HepG2 (cell line): ENCODE measurements around the gene PFN1. TPM values are rescaled to one million over a fixed set of nuclear protein-coding genes. Genes with fewer than 3 reads are reported as not detected.

Experiments used
- BRD4 ChIP-seq: sonication (generic); formaldehyde crosslinking; IDR thresholded peaks from 2 replicates; pipeline ENCODE4 v1.4.0; 2020; ENCODE audit warnings: missing genetic modification reagents
- HNF4A ChIP-seq: sonication (generic); formaldehyde crosslinking; IDR thresholded peaks from 2 replicates; pipeline ENCODE4 v1.4.0; 2020; ENCODE audit warnings: missing genetic modification reagents
- JUN ChIP-seq: sonication (generic); formaldehyde crosslinking; IDR thresholded peaks from 2 replicates; pipeline ENCODE4 v1.4.0; 2020; ENCODE audit warnings: mild to moderate bottlenecking, missing genetic modification reagents
- NR1H2 ChIP-seq: sonication (generic); formaldehyde crosslinking; IDR thresholded peaks from 2 replicates; pipeline ENCODE4 v1.8.1; 2022; ENCODE audit warnings: low read depth, missing genetic modification reagents, borderline replicate concordance
- POLR2A ChIP-seq, 2 experiments: IDR thresholded peaks; 2 replicates each; pipeline ENCODE4 v1.6.1; 2011; ENCODE audit warnings: low read depth in 2 of 2, low read length in 2 of 2, mild to moderate bottlenecking in 1 of 2, moderate library complexity in 1 of 2; ENCODE audit not compliant: insufficient read depth in 1 of 2
- RARA ChIP-seq: IDR thresholded peaks from 2 replicates; pipeline ENCODE4 v1.6.1; 2016; ENCODE audit warnings: missing genetic modification reagents, missing compliant biosample characterization
- TBP ChIP-seq: sonication (generic); formaldehyde crosslinking; IDR thresholded peaks from 2 replicates; pipeline ENCODE4 v1.5.0; 2020; ENCODE audit warnings: missing genetic modification reagents
- ZNF296 ChIP-seq: sonication (generic); formaldehyde crosslinking; conservative IDR thresholded peaks from 2 replicates; pipeline ENCODE4 v1.5.0; 2020; ENCODE audit warnings: mild to moderate bottlenecking, missing genetic modification reagents
- ZNF343 ChIP-seq: sonication (generic); formaldehyde crosslinking; IDR thresholded peaks from 2 replicates; pipeline ENCODE4 v1.4.0; 2020; ENCODE audit warnings: mild to moderate bottlenecking, missing genetic modification reagents
- ZNF501 ChIP-seq: sonication (generic); formaldehyde crosslinking; IDR thresholded peaks from 2 replicates; pipeline ENCODE4 v1.5.1; 2020; ENCODE audit warnings: mild to moderate bottlenecking, moderate library complexity, missing genetic modification reagents
- ZNF788 ChIP-seq: sonication (generic); formaldehyde crosslinking; IDR thresholded peaks from 2 replicates; pipeline ENCODE4 v1.5.0; 2020; ENCODE audit warnings: mild to moderate bottlenecking, missing genetic modification reagents, borderline replicate concordance
- ZSCAN21 ChIP-seq: sonication (generic); formaldehyde crosslinking; IDR thresholded peaks from 2 replicates; pipeline ENCODE4 v1.8.0; 2022; ENCODE audit warnings: mild to moderate bottlenecking, missing genetic modification reagents, moderate library complexity, borderline replicate concordance
- polyA plus RNA-seq, 8 experiments: library from polyadenylated mRNA; depleted of rRNA in 3 of 8; stranded (reverse) in 7 of 8; unstranded in 1 of 8; fragments of >200 nt; fragmentation: Illumina TruSeq in 4 of 8; extraction: Trizol in 4 of 8; gene quantifications; 2 replicates each; pipeline versions ENCODE4 v1.2.1 to v1.2.3, GENCODE V29; 2011 to 2016; ENCODE audit warnings: low read depth in 4 of 8, missing spikeins in 1 of 8, mixed read lengths in 1 of 8; ENCODE audit not compliant: insufficient read depth in 1 of 8
- total RNA-seq, 5 experiments: library from RNA; depleted of rRNA; stranded (reverse); fragments of >200 nt; fragmentation: Illumina TruSeq; extraction: Trizol; gene quantifications; 2 replicates each; pipeline ENCODE4 v1.2.3, GENCODE V29; 2016; ENCODE audit warnings: low read depth in 1 of 5
- TF ChIP-seq, protein P1 (sequence below): sonication (generic); formaldehyde crosslinking; IDR thresholded peaks from 2 replicates; pipeline ENCODE4 v1.9.0; 2021; ENCODE audit warnings: missing genetic modification reagents, borderline replicate concordance
- TF ChIP-seq, protein P2 (sequence below): sonication (generic); formaldehyde crosslinking; IDR thresholded peaks from 2 replicates; pipeline ENCODE4 v1.8.1; 2023; ENCODE audit warnings: mild to moderate bottlenecking, moderate library complexity, missing genetic modification reagents
- TF ChIP-seq, protein P3 (sequence below): sonication (generic); formaldehyde crosslinking; IDR thresholded peaks from 2 replicates; pipeline ENCODE4 v1.4.0; 2020; ENCODE audit warnings: missing genetic modification reagents
- TF ChIP-seq, protein P4 (sequence below): sonication (generic); formaldehyde crosslinking; IDR thresholded peaks from 2 replicates; pipeline ENCODE4 v1.4.0; 2020; ENCODE audit warnings: mild to moderate bottlenecking, missing genetic modification reagents
- TF ChIP-seq, protein P5 (sequence below): sonication (generic); formaldehyde crosslinking; IDR thresholded peaks from 2 replicates; pipeline ENCODE4 v1.4.0; 2020; ENCODE audit warnings: missing genetic modification reagents

Gene PFN1
- total and polyA plus RNA-seq, 2 of the 13 experiments (the other 11 are each of a cell fraction or from before 2014, with no cell fraction given), result 494 to 613 TPM

DNA sequence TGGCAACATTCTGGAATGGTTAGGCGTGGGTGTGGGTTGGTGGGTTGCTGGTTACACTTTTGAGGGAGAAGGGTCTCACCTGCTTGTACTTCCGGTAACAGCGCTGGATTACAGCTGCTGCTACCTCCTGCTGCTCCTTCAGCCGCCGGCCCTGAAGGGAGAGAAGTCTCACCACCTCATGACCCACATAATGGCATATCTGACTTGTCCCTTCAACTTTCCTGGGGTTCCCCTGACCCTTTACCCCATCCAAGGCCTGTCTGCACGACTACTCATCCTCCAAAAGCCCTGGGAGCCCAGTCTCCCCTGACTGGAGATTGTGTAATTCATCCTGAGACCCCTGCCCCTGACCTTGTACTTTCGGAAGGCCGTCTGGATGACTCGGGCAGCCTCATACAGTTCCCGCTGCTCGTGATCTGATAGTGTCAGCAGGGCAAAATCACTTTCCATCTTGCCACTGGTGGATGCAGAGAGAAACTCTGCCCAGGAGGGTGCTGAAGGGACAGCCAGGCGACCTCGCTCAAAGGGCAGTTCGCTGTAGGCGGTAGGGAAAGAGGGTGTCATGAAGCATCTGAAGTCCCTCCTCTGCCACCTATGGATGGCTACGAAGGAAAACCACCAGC is 21.3 kb upstream of the PFN1 start (continued):
- TF ChIP-seq, protein P1, sequence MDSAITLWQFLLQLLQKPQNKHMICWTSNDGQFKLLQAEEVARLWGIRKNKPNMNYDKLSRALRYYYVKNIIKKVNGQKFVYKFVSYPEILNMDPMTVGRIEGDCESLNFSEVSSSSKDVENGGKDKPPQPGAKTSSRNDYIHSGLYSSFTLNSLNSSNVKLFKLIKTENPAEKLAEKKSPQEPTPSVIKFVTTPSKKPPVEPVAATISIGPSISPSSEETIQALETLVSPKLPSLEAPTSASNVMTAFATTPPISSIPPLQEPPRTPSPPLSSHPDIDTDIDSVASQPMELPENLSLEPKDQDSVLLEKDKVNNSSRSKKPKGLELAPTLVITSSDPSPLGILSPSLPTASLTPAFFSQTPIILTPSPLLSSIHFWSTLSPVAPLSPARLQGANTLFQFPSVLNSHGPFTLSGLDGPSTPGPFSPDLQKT (CRISPR knock-in tag), result no peak
- no peak for TF ChIP-seq ZNF296 (CRISPR knock-in tag)
- TF ChIP-seq, protein P2, sequence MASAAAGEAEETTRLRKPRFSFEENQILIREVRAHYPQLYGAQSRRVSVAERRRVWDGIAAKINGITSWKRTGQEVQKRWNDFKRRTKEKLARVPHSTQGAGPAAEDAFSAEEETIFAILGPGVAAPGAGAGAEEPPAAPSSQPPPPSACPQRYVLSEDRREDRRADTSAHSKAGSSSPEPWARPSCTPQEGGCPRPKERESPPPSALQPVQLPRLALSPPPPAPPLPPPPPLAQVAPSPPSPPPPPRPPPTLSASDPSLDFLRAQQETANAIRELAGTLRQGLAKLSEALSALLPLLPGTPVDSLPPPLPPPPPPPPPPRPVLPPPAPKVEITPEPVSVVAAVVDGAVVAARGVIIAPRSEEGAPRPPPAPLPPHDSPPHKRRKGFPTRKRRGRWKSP, result no peak
- TF ChIP-seq, protein P3, sequence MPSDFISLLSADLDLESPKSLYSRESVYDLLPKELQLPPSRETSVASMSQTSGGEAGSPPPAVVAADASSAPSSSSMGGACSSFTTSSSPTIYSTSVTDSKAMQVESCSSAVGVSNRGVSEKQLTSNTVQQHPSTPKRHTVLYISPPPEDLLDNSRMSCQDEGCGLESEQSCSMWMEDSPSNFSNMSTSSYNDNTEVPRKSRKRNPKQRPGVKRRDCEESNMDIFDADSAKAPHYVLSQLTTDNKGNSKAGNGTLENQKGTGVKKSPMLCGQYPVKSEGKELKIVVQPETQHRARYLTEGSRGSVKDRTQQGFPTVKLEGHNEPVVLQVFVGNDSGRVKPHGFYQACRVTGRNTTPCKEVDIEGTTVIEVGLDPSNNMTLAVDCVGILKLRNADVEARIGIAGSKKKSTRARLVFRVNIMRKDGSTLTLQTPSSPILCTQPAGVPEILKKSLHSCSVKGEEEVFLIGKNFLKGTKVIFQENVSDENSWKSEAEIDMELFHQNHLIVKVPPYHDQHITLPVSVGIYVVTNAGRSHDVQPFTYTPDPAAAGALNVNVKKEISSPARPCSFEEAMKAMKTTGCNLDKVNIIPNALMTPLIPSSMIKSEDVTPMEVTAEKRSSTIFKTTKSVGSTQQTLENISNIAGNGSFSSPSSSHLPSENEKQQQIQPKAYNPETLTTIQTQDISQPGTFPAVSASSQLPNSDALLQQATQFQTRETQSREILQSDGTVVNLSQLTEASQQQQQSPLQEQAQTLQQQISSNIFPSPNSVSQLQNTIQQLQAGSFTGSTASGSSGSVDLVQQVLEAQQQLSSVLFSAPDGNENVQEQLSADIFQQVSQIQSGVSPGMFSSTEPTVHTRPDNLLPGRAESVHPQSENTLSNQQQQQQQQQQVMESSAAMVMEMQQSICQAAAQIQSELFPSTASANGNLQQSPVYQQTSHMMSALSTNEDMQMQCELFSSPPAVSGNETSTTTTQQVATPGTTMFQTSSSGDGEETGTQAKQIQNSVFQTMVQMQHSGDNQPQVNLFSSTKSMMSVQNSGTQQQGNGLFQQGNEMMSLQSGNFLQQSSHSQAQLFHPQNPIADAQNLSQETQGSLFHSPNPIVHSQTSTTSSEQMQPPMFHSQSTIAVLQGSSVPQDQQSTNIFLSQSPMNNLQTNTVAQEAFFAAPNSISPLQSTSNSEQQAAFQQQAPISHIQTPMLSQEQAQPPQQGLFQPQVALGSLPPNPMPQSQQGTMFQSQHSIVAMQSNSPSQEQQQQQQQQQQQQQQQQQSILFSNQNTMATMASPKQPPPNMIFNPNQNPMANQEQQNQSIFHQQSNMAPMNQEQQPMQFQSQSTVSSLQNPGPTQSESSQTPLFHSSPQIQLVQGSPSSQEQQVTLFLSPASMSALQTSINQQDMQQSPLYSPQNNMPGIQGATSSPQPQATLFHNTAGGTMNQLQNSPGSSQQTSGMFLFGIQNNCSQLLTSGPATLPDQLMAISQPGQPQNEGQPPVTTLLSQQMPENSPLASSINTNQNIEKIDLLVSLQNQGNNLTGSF (CRISPR knock-in tag), result 0 out of 2 replicates have a peak, but pooled peaks have one; percentile 33
- TF ChIP-seq RARA (CRISPR knock-in tag), result peak; percentile 66
- TF ChIP-seq POLR2A (IDR thresholded peaks at IDR 0.05; ENCODE audit: insufficient read depth in 1 of 2, low read depth in 2 of 2, low read length in 2 of 2), result peak in 1 of 2 experiments; percentile 28; a peak in 2 of 4 replicates
- no peak for TF ChIP-seq JUN
- TF ChIP-seq TBP (CRISPR knock-in tag), result no peak
- peak; percentile 78 for TF ChIP-seq HNF4A (CRISPR knock-in tag)
- TF ChIP-seq ZNF788 (CRISPR knock-in tag), result peak; percentile 68
- TF ChIP-seq ZNF501, result 0 out of 2 replicates have a peak, but pooled peaks have one; percentile 3
- TF ChIP-seq NR1H2 (CRISPR knock-in tag), result no peak
- TF ChIP-seq ZSCAN21, result peak; percentile 37; the same call in 1 of the 2 replicates
- TF ChIP-seq, protein P4, sequence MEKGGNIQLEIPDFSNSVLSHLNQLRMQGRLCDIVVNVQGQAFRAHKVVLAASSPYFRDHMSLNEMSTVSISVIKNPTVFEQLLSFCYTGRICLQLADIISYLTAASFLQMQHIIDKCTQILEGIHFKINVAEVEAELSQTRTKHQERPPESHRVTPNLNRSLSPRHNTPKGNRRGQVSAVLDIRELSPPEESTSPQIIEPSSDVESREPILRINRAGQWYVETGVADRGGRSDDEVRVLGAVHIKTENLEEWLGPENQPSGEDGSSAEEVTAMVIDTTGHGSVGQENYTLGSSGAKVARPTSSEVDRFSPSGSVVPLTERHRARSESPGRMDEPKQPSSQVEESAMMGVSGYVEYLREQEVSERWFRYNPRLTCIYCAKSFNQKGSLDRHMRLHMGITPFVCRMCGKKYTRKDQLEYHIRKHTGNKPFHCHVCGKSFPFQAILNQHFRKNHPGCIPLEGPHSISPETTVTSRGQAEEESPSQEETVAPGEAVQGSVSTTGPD (CRISPR knock-in tag), result no peak
- TF ChIP-seq ZNF343 (CRISPR knock-in tag), result no peak
- TF ChIP-seq, protein P5, sequence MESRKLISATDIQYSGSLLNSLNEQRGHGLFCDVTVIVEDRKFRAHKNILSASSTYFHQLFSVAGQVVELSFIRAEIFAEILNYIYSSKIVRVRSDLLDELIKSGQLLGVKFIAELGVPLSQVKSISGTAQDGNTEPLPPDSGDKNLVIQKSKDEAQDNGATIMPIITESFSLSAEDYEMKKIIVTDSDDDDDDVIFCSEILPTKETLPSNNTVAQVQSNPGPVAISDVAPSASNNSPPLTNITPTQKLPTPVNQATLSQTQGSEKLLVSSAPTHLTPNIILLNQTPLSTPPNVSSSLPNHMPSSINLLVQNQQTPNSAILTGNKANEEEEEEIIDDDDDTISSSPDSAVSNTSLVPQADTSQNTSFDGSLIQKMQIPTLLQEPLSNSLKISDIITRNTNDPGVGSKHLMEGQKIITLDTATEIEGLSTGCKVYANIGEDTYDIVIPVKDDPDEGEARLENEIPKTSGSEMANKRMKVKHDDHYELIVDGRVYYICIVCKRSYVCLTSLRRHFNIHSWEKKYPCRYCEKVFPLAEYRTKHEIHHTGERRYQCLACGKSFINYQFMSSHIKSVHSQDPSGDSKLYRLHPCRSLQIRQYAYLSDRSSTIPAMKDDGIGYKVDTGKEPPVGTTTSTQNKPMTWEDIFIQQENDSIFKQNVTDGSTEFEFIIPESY (CRISPR knock-in tag), result peak; percentile 39; the same call in 1 of the 2 replicates
- peak; percentile 43; the same call in 1 of the 2 replicates for TF ChIP-seq BRD4 (CRISPR knock-in tag)
